HEK293 (cell line): Measurements from ENCODE around the gene CPM.

Source experiments
- CTCF ChIA-PET: fragments of 350-600 bp; formaldehyde crosslinking; extraction: SDS; loops from one replicate; lab custom pipeline; 2021; ENCODE audit warnings: antibody characterized with exemption; lab: Yijun Ruan, JAX
- POLR2A ChIA-PET: fragments of 300-600 bp; formaldehyde crosslinking; extraction: SDS; loops from one replicate; lab custom pipeline; 2020; ENCODE audit warnings: antibody characterized with exemption, inconsistent platforms; lab: Yijun Ruan, JAX
- H3K27ac ChIP-seq: fragments of 200-500 bp; sonication (Bioruptor generic); 2 replicates; pipeline ENCODE4 v1.5.1; 2014; ENCODE audit warnings: low read depth, low read length, control low read depth, inconsistent platforms; ENCODE audit errors: extremely low read depth
- H3K36me3 ChIP-seq, 2 experiments: fragments of 200-500 bp in 1 of 2; sonication (Bioruptor generic) in 1 of 2; 1 replicate in 1 of 2; 2 replicates in 1 of 2; pipeline ENCODE4 v1.5.1; 2014 to 2017; ENCODE audit warnings: inconsistent platforms in 2 of 2, low read length in 2 of 2; ENCODE audit not compliant: control insufficient read depth in 2 of 2, insufficient read depth in 1 of 2
- H3K4me1 ChIP-seq: fragments of 200-500 bp; sonication (Bioruptor generic); 2 replicates; pipeline ENCODE4 v1.5.1; 2014; ENCODE audit warnings: mild to moderate bottlenecking, low read length, inconsistent platforms; ENCODE audit not compliant: control insufficient read depth, insufficient read depth
- H3K4me3 ChIP-seq: 2 replicates; pipeline ENCODE4 v1.5.1; 2011; ENCODE audit warnings: low read depth, mild to moderate bottlenecking, control low read depth, low read length, moderate library complexity
- H3K9me3 ChIP-seq: fragments of 200-500 bp; sonication (Bioruptor generic); 2 replicates; pipeline ENCODE4 v1.5.1; 2014; ENCODE audit warnings: low read depth, low read length, inconsistent platforms; ENCODE audit not compliant: control insufficient read depth, insufficient read depth
- ELK4 ChIP-seq: IDR thresholded peaks from 2 replicates; pipeline ENCODE4 v1.6.1; 2011; ENCODE audit warnings: mild to moderate bottlenecking, low read depth, low read length, borderline replicate concordance
- FEZF1 ChIP-seq: fragments of 450-650 bp; formaldehyde crosslinking; IDR thresholded peaks from 2 replicates; pipeline ENCODE4 v1.5.1; 2016; ENCODE audit warnings: missing biosample characterization, missing genetic modification characterization
- GFI1B ChIP-seq: fragments of 450-650 bp; formaldehyde crosslinking; IDR thresholded peaks from 2 replicates; pipeline ENCODE4 v1.5.1; 2016; ENCODE audit warnings: missing biosample characterization, missing genetic modification characterization
- GLI2 ChIP-seq: fragments of 450-650 bp; formaldehyde crosslinking; IDR thresholded peaks from 2 replicates; pipeline ENCODE4; 2017; ENCODE audit warnings: missing biosample characterization, missing genetic modification characterization, low read depth, borderline replicate concordance
- PATZ1 ChIP-seq: fragments of 450-650 bp; formaldehyde crosslinking; IDR thresholded peaks from 2 replicates; pipeline ENCODE4 v1.5.1; 2016; ENCODE audit warnings: missing biosample characterization, missing genetic modification characterization
- RBAK ChIP-seq: fragments of 450-650 bp; formaldehyde crosslinking; IDR thresholded peaks from 2 replicates; pipeline ENCODE4 v1.5.1; 2016; ENCODE audit warnings: missing biosample characterization, missing genetic modification characterization
- SCRT2 ChIP-seq: fragments of 450-650 bp; formaldehyde crosslinking; IDR thresholded peaks from 2 replicates; pipeline ENCODE4 v1.5.1; 2016; ENCODE audit warnings: missing biosample characterization, missing genetic modification characterization
- ZBTB17 ChIP-seq: fragments of 450-650 bp; formaldehyde crosslinking; IDR thresholded peaks from 2 replicates; pipeline ENCODE4 v1.5.1; 2016; ENCODE audit warnings: missing biosample characterization, missing genetic modification characterization
- ZBTB48 ChIP-seq: fragments of 450-650 bp; formaldehyde crosslinking; IDR thresholded peaks from 2 replicates; pipeline ENCODE4 v1.5.1; 2016; ENCODE audit warnings: missing biosample characterization, missing genetic modification characterization
- ZBTB49 ChIP-seq: fragments of 450-650 bp; formaldehyde crosslinking; IDR thresholded peaks from 2 replicates; pipeline ENCODE4 v1.5.1; 2016; ENCODE audit warnings: missing biosample characterization, missing genetic modification characterization, low read depth
- ZNF114 ChIP-seq: fragments of 450-650 bp; formaldehyde crosslinking; IDR thresholded peaks from 2 replicates; pipeline ENCODE4 v1.5.0; 2017; ENCODE audit warnings: missing biosample characterization, missing genetic modification characterization
- ZNF132 ChIP-seq: fragments of 450-650 bp; formaldehyde crosslinking; IDR thresholded peaks from 2 replicates; pipeline ENCODE4 v1.5.1; 2017; ENCODE audit warnings: missing biosample characterization, missing genetic modification characterization, borderline replicate concordance
- ZNF157 ChIP-seq: fragments of 450-650 bp; formaldehyde crosslinking; IDR thresholded peaks from 2 replicates; pipeline ENCODE4 v1.5.1; 2016; ENCODE audit warnings: missing biosample characterization, missing genetic modification characterization
- ZNF16 ChIP-seq: fragments of 450-650 bp; formaldehyde crosslinking; IDR thresholded peaks from 2 replicates; pipeline ENCODE4 v1.5.1; 2016; ENCODE audit warnings: low read depth, missing biosample characterization, missing genetic modification characterization
- ZNF184 ChIP-seq: fragments of 450-650 bp; IDR thresholded peaks from 2 replicates; pipeline ENCODE4 v1.5.1; 2018; ENCODE audit warnings: missing biosample characterization, mild to moderate bottlenecking, missing genetic modification characterization
- ZNF19 ChIP-seq: fragments of 450-650 bp; formaldehyde crosslinking; IDR thresholded peaks from 2 replicates; pipeline ENCODE4; 2016; ENCODE audit warnings: missing biosample characterization, missing genetic modification characterization, low read depth
- ZNF302 ChIP-seq: fragments of 450-650 bp; formaldehyde crosslinking; IDR thresholded peaks from 2 replicates; pipeline ENCODE4 v1.5.1; 2016; ENCODE audit warnings: missing biosample characterization, missing genetic modification characterization, low read depth
- ZNF335 ChIP-seq: fragments of 450-650 bp; formaldehyde crosslinking; conservative IDR thresholded peaks from 2 replicates; pipeline ENCODE4 v1.5.1; 2016; ENCODE audit warnings: missing biosample characterization, missing genetic modification characterization
- ZNF341 ChIP-seq: fragments of 450-650 bp; formaldehyde crosslinking; IDR thresholded peaks from 2 replicates; pipeline ENCODE4; 2016; ENCODE audit warnings: low read depth, missing biosample characterization, missing genetic modification characterization
- ZNF366 ChIP-seq: fragments of 450-650 bp; formaldehyde crosslinking; conservative IDR thresholded peaks from 2 replicates; pipeline ENCODE4 v1.5.1; 2016; ENCODE audit warnings: missing biosample characterization, missing genetic modification characterization
- ZNF48 ChIP-seq: fragments of 450-650 bp; formaldehyde crosslinking; IDR thresholded peaks from 2 replicates; pipeline ENCODE4 v1.5.1; 2016; ENCODE audit warnings: missing biosample characterization, missing genetic modification characterization
- ZNF629 ChIP-seq: fragments of 450-650 bp; formaldehyde crosslinking; IDR thresholded peaks from 2 replicates; pipeline ENCODE4 v1.5.1; 2017; ENCODE audit warnings: missing biosample characterization, missing genetic modification characterization
- ZNF747 ChIP-seq: fragments of 450-650 bp; formaldehyde crosslinking; IDR thresholded peaks from 2 replicates; pipeline ENCODE4 v1.5.1; 2016; ENCODE audit warnings: missing biosample characterization, missing genetic modification characterization
- ZNF791 ChIP-seq: fragments of 450-650 bp; formaldehyde crosslinking; IDR thresholded peaks from 2 replicates; pipeline ENCODE4 v1.5.1; 2016; ENCODE audit warnings: missing biosample characterization, missing genetic modification characterization
- TF ChIP-seq, protein P1 (sequence below): fragments of 450-650 bp; formaldehyde crosslinking; optimal IDR thresholded peaks from 2 replicates; pipeline ENCODE3; 2016; ENCODE audit warnings: missing biosample characterization, mild to moderate bottlenecking, missing genetic modification characterization

Gene CPM

DNA sequence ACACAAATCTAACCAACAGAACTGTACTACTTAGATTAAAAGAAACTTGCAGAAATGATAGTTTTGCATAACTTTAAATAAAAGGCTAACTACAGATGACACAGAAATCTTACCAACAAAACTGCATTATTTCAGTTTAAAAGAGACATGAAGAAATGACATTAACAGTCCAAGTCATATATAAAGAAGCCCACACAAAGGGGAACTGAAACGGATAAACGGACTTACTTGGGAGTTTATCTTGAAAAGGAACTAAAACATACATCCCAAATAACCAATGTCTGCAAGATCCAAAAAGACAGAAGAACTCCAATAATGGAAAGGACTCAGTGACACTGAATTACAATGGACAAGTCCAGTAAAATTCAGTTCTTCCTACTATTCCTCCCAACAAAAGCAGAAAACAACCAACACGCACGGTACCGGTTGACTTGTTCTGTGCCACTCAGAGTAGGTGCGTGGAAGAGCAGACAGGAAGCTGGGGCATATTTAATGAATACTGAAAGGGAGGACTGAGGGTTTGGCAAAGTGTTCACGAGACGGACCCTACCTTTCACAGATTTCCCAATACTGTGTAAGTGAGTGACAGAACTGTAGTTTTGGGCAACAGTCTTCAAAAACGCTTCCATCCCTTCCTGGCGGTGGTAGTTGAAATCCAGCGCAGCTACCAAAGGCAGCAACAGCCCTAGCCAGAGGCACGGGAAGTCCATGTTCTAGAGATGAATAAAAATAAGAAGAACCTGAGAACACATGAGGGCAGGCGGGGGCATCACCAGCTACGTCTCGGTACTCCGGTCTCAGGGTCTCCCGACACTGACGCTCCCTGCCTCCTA lies 627 bp downstream of the CPM start:
- H3K4me1 ChIP-seq, result peaks cover 3% of the 10 kb centered on the region; the same call in 1 of the 2 replicates
- TF ChIP-seq ZNF791, result no peak
- no peak for TF ChIP-seq ZNF19 (tag by site-specific recombination)
- peak; percentile 33; the same call in 1 of the 2 replicates for TF ChIP-seq SCRT2 (tag by site-specific recombination)
- no peak for TF ChIP-seq ZNF114
- 0 out of 2 replicates have a peak, but pooled peaks have one; percentile 28 for TF ChIP-seq ZBTB48 (tag by site-specific recombination)
- no peak for TF ChIP-seq ZNF16 (tag by site-specific recombination)
- no peak for TF ChIP-seq ZNF302 (tag by site-specific recombination)
- TF ChIP-seq ZNF747, result no peak
- no peak for TF ChIP-seq GFI1B (tag by site-specific recombination)
- TF ChIP-seq ZNF157 (tag by site-specific recombination), result no peak
- TF ChIP-seq GLI2 (tag by site-specific recombination), result no peak
- TF ChIP-seq ZNF341 (tag by site-specific recombination), result peak; percentile 41; the same call in 1 of the 2 replicates
- no peak for TF ChIP-seq ELK4
- TF ChIP-seq ZNF48 (tag by site-specific recombination), result no peak
- TF ChIP-seq ZNF366 (tag by site-specific recombination), result no peak
- no peak for TF ChIP-seq ZBTB49 (tag by site-specific recombination)
- no peak for TF ChIP-seq FEZF1 (tag by site-specific recombination)
- TF ChIP-seq RBAK (tag by site-specific recombination), result no peak
- TF ChIP-seq ZNF335 (tag by site-specific recombination), result peak; percentile 84
- no peak for TF ChIP-seq ZNF629 (tag by site-specific recombination)
- TF ChIP-seq, protein P1, sequence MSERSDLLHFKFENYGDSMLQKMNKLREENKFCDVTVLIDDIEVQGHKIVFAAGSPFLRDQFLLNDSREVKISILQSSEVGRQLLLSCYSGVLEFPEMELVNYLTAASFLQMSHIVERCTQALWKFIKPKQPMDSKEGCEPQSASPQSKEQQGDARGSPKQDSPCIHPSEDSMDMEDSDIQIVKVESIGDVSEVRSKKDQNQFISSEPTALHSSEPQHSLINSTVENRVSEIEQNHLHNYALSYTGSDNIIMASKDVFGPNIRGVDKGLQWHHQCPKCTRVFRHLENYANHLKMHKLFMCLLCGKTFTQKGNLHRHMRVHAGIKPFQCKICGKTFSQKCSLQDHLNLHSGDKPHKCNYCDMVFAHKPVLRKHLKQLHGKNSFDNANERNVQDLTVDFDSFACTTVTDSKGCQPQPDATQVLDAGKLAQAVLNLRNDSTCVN (tag by site-specific recombination), result no peak
- TF ChIP-seq ZNF184, result no peak
- TF ChIP-seq PATZ1, result 0 out of 2 replicates have a peak, but pooled peaks have one; percentile 12
- TF ChIP-seq ZBTB17 (tag by site-specific recombination), result peak; percentile 70; the same call in 1 of the 2 replicates
- no peak for TF ChIP-seq ZNF132
- TF ChIP-seq, all 188 proteins: peak for 6
- no peaks in the 10 kb centered on the region for H3K9me3 ChIP-seq
- H3K4me3 ChIP-seq, result peak overlapping the region; percentile 55
- ChIA-PET POLR2A (interaction anchor here (0.7 to 1.1 kb wide), 3 partner anchors 9 to 49 kb away, joined by 3 read pairs; no protein-coding TSS in a partner anchor), CTCF (interaction anchor here (0.9 kb wide), 1 partner anchor 138 kb away, joined by 4 read pairs; no protein-coding TSS in a partner anchor)
- H3K36me3 ChIP-seq, result no peaks in the 10 kb centered on the region
- no peak overlapping the region; the same call in 1 of the 2 replicates for H3K27ac ChIP-seq
